ENCODE data around the gene CHD9NB. TPM values are rescaled to one million over a fixed set of nuclear protein-coding genes. Genes with fewer than 3 reads are reported as not detected.

Gene CHD9NB
- total RNA-seq, 4 donors from 2014 or later: 4.6 to 15.4 (median 10.0) TPM

DNA sequence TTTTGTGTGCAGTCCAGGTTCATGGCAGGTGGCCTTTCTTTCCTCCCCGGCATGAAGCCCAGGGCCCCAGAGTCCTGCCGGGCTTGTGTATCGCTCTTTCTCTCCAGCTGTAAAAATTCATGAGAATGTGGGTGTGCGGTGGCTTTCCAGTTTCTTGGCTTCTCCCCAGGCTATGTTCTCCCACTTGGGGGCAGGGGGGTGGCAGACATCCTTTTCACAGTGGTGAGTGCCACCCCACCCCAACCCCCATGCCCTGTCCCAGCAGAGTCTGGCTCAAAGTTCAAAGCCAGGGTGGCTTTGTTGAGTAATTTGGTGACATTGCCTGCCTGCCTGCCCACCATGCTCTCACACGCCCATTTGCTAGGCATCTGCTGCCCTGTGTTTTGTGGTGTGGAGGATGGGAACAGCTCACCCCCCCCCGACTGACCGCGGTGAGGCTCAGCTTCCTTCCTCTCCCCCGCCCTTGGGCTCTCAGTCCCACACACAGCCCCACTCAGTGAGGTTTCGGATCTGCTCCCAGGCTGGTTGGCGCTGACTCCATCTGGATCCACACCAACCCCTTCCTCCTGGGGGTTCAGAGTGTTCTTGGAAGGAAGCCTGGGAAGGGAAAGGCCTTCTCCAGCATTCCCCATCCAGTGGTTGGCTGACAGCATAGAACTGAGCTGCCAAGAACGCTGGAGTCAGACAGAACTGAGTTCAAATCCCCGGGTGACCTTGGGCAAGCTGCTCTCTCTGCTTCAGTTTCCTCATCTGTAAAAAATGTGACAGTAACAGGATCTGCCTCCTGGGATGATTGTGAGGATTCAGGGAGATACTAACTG, 38.1 kb upstream of the CHD9NB start:
- DNase-seq (ENCODE audit: low spot score in 2 of 2): peak; percentile 95 to 98
- TF ChIP-seq POLR2A (IDR thresholded peaks at IDR 0.05): no peak
- TF ChIP-seq, protein P1, sequence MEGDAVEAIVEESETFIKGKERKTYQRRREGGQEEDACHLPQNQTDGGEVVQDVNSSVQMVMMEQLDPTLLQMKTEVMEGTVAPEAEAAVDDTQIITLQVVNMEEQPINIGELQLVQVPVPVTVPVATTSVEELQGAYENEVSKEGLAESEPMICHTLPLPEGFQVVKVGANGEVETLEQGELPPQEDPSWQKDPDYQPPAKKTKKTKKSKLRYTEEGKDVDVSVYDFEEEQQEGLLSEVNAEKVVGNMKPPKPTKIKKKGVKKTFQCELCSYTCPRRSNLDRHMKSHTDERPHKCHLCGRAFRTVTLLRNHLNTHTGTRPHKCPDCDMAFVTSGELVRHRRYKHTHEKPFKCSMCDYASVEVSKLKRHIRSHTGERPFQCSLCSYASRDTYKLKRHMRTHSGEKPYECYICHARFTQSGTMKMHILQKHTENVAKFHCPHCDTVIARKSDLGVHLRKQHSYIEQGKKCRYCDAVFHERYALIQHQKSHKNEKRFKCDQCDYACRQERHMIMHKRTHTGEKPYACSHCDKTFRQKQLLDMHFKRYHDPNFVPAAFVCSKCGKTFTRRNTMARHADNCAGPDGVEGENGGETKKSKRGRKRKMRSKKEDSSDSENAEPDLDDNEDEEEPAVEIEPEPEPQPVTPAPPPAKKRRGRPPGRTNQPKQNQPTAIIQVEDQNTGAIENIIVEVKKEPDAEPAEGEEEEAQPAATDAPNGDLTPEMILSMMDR (IDR thresholded peaks at IDR 0.05): no peak
- WGBS, 2 donors: 0 to 4% methylated on average over 13 of the region's 13 CpGs
- H3K4me3 ChIP-seq (ENCODE audit: low read depth, poor library complexity, severe bottlenecking): no peak overlapping the region
- intact Hi-C loops (cut with DNase I; ENCODE audit: low total_unique reads): no loop called here

DNA sequence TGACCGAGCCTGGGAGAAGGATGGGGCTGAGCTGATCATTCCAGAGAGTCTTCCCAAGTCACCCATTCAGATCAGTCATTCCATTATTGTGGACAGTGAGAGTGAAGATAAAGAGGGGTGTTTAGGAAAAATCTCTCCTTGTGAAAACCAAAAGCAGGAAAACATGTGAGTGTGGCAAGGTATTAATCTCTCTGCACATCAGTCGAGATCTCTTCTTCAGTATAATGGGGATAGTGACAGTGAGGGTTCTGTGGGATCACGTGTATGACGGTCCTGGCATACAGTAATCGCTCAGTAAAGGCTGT, 37.5 kb upstream of the CHD9NB start:
- H3K4me3 ChIP-seq (ENCODE audit: low read depth, poor library complexity, severe bottlenecking): no peak overlapping the region
- TF ChIP-seq POLR2A (IDR thresholded peaks at IDR 0.05): no peak
- TF ChIP-seq, protein P1 (IDR thresholded peaks at IDR 0.05): no peak
- no peak for DNase-seq (ENCODE audit: low spot score in 2 of 2)
- 10 to 15% methylated on average over 5 of the region's 5 CpGs for whole genome bisulfite sequencing, 2 donors
- intact Hi-C loops (cut with DNase I; ENCODE audit: low total_unique reads): no loop called here

DNA sequence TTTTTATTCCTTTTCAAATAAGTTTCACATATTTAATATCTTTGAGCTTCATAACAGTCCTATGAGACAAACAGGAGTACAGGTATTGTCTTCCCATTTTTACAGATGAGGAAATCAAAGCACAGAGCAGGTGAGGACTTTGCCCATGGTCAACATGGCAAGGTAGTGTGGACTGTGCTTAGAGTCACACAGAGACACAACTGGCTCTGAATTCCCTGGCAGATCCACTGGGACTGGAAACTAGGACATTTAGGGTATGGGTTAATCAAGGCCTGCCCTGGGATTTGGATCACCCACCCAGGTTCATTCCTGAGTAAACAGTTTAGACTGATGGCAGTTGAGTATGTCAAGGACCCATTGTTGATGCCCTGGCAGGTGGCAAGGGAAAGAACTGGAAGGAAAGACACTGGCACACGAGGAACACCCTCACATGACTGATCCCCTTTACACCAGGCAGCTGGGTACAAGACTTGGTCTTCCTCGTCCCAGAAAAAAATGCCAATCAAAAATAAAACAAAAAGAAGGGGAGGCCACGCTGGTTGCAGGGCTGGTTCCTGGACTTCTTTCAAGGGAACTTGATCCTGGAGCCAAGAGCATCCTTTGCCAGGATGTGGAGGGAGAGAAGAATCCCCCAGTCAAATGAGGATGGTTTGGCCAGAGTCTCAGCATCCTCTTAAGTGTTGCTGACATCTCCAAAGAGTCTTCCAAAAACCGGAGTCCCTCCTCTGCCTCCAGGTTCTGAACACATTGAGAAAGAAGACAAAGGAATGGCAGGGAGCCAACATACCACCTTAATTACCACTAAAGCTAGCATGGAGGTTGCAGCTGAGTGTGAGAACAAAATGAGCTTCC, 37.0 kb upstream of the CHD9NB start:
- no peak overlapping the region for H3K4me3 ChIP-seq (ENCODE audit: low read depth, poor library complexity, severe bottlenecking)
- WGBS, 2 donors: 10 to 16% methylated on average over 4 of the region's 4 CpGs
- intact Hi-C loops (cut with DNase I; ENCODE audit: low total_unique reads): no loop called here
- no peak for TF ChIP-seq POLR2A (IDR thresholded peaks at IDR 0.05)
- TF ChIP-seq, protein P1 (IDR thresholded peaks at IDR 0.05): no peak
- DNase-seq (ENCODE audit: low spot score in 2 of 2): peak in 1 of 2 donors; percentile 47

DNA sequence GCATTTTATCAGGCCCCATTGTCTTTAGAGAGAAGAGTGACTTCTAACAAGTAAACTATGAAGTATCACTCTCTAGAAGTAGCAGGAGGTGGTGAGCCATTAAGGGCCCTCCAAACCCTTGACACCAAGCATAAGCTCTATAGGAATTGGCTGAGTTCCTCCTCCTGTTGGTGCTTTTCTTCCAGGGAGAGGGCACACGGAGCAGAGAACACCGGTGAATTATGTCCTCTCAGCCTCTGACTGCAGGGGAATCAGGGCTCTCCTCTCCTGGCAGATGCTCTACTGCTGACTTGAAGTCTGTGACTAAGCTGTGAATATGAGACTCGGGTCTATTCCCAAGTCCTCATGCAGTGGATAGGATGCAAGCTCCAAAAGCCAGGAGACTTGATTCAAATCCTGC, 34.4 kb upstream of the CHD9NB start:
- intact Hi-C loops (cut with DNase I; ENCODE audit: low total_unique reads): no loop called here
- TF ChIP-seq, protein P1 (IDR thresholded peaks at IDR 0.05): no peak
- no peak for TF ChIP-seq POLR2A (IDR thresholded peaks at IDR 0.05)
- DNase-seq (ENCODE audit: low spot score in 2 of 2): peak in 1 of 2 donors; percentile 8
- 24 to 41% methylated on average over 3 of the region's 3 CpGs for WGBS, 2 donors
- no peak overlapping the region for H3K4me3 ChIP-seq (ENCODE audit: low read depth, poor library complexity, severe bottlenecking)

DNA sequence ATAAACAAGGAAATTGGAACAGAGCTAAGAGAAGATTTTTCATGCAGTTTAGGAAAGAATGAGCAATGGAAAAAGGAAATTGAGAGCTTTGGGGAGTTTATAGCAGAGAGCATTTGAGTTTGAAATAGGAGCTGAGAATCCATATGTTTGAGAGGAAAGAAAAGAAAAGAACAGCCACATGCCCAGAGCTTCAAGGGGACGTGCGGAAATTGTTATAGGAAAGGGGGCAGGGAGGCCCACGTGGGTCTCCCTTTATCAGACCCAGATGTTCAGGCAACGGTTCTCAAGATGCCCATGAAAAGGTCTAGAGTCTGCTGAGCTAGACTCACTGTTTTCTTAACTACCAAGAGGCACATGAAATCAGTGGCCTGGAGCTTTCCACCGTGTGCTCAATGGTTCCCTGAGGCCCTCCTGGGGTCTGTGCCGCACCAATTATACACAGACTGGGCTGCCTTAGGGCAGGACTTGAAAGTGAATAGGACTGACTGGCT, 33.3 kb upstream of the CHD9NB start:
- WGBS, 2 donors: 13 to 19% methylated on average over 6 of the region's 6 CpGs
- TF ChIP-seq POLR2A (IDR thresholded peaks at IDR 0.05): no peak
- TF ChIP-seq, protein P1 (IDR thresholded peaks at IDR 0.05): no peak
- no peak overlapping the region for H3K4me3 ChIP-seq (ENCODE audit: low read depth, poor library complexity, severe bottlenecking)
- DNase-seq (ENCODE audit: low spot score in 2 of 2): no peak
- intact Hi-C loops (cut with DNase I; ENCODE audit: low total_unique reads): no loop called here

Data from lower leg skin (tissue), 4 donors.